Keratinocyte (primary cell): ENCODE measurements around the gene ARID3A. TPM values are rescaled to one million over a fixed set of nuclear protein-coding genes. Genes with fewer than 3 reads are reported as not detected.

Experiments
- DNase-seq: peaks from one replicate; pipeline ENCODE4 v3.0.0-alpha.2; 2011; ENCODE audit warnings: low read depth, missing footprints, low spot score
- FAIRE-seq: peaks from 2 replicates; lab custom pipeline; 2011; peaks lifted over from hg19 to GRCh38; lab: Jason Lieb, UNC
- H2AFZ ChIP-seq: 2 replicates; pipeline ENCODE4 v1.6.0; 2012; ENCODE audit warnings: low read length, control low read depth, inconsistent platforms; ENCODE audit not compliant: control insufficient read depth
- H3K27ac ChIP-seq: 2 replicates; pipeline ENCODE4 v1.5.1; 2011; ENCODE audit warnings: low read length; ENCODE audit not compliant: control insufficient read depth, insufficient read depth
- H3K27me3 ChIP-seq: 3 replicates; pipeline ENCODE4 v1.6.0; 2011; ENCODE audit warnings: low read length; ENCODE audit not compliant: control insufficient read depth, insufficient read depth; ENCODE audit errors: extremely low read depth
- H3K36me3 ChIP-seq, 2 experiments: 2 replicates in 1 of 2; 3 replicates in 1 of 2; pipeline ENCODE4 v1.5.1; 2011; ENCODE audit warnings: low read length in 2 of 2, mild to moderate bottlenecking in 1 of 2; ENCODE audit not compliant: control insufficient read depth in 2 of 2, insufficient read depth in 2 of 2; ENCODE audit errors: extremely low read depth in 1 of 2
- H3K4me1 ChIP-seq: 3 replicates; pipeline ENCODE4 v1.5.1; 2011; ENCODE audit warnings: low read length; ENCODE audit not compliant: control insufficient read depth, insufficient read depth; ENCODE audit errors: extremely low read depth
- H3K4me2 ChIP-seq: 3 replicates; pipeline ENCODE4 v1.6.0; 2011; ENCODE audit warnings: low read depth, low read length; ENCODE audit not compliant: control insufficient read depth, insufficient read depth; ENCODE audit errors: extremely low read depth
- H3K4me3 ChIP-seq, 3 experiments: fragments of 200-600 bp in 1 of 3; sonication (generic) in 1 of 3; 2 replicates in 2 of 3; 3 replicates in 1 of 3; pipeline ENCODE4 v1.5.1; 2011 to 2016; ENCODE audit warnings: low read length in 3 of 3, mild to moderate bottlenecking in 3 of 3, control low read depth in 2 of 3, inconsistent platforms in 1 of 3, low read depth in 1 of 3, mixed read lengths in 1 of 3, mixed run types in 1 of 3, moderate library complexity in 1 of 3; ENCODE audit not compliant: control insufficient read depth in 2 of 3, insufficient read depth in 2 of 3; ENCODE audit errors: extremely low read depth in 1 of 3
- H3K79me2 ChIP-seq: 2 replicates; pipeline ENCODE4 v1.6.0; 2012; ENCODE audit warnings: low read length; ENCODE audit not compliant: control insufficient read depth, insufficient read depth
- H3K9ac ChIP-seq: 3 replicates; pipeline ENCODE4 v1.6.0; 2011; ENCODE audit warnings: low read length; ENCODE audit not compliant: control insufficient read depth, insufficient read depth; ENCODE audit errors: extremely low read depth
- H3K9me1 ChIP-seq: 3 replicates; pipeline ENCODE4 v1.6.0; 2011; ENCODE audit warnings: low read length; ENCODE audit not compliant: control insufficient read depth, insufficient read depth; ENCODE audit errors: extremely low read depth
- H3K9me3 ChIP-seq: 2 replicates; pipeline ENCODE4 v1.5.1; 2012; ENCODE audit warnings: low read depth, low read length; ENCODE audit not compliant: control insufficient read depth
- H4K20me1 ChIP-seq: 3 replicates; pipeline ENCODE4 v1.6.0; 2011; ENCODE audit warnings: low read length; ENCODE audit not compliant: control insufficient read depth, insufficient read depth; ENCODE audit errors: extremely low read depth
- EZH2 ChIP-seq: IDR thresholded peaks from one replicate; pipeline ENCODE4 v1.6.1; 2012; ENCODE audit warnings: inconsistent platforms, mild to moderate bottlenecking, low read length, moderate library complexity
- dilution Hi-C: fragments of 300-500 bp; cut with MboI; formaldehyde crosslinking; loops from one replicate; pipeline ENCODE4 v1.7.0; 2020; ENCODE audit warnings: low sequenced_read_pairs; ENCODE audit not compliant: extremely low pct_ligation_motif_present
- polyA plus RNA-seq, 5 experiments: library from polyadenylated mRNA; depleted of rRNA in 3 of 5; stranded (reverse) in 3 of 5; stranded (forward) in 1 of 5; unstranded in 1 of 5; fragments of >200 nt; gene quantifications; 1 replicate in 1 of 5; 2 replicates in 3 of 5; 3 replicates in 1 of 5; pipeline versions ENCODE4 v1.2.1 to v1.2.3, GENCODE V29; 2011 to 2012; ENCODE audit warnings: missing spikeins in 2 of 5, low read depth in 1 of 5, low replicate concordance in 1 of 5
- TF ChIP-seq, protein P1 (sequence below), 3 experiments: IDR thresholded peaks in 1 of 3; conservative IDR thresholded peaks in 1 of 3; optimal IDR thresholded peaks in 1 of 3; 2 replicates in 2 of 3; 3 replicates in 1 of 3; pipeline versions ENCODE3 to v1.5.1; 2011; ENCODE audit warnings: low read length in 3 of 3, mild to moderate bottlenecking in 3 of 3, moderate library complexity in 2 of 3, control low read depth in 1 of 3, inconsistent platforms in 1 of 3; ENCODE audit not compliant: insufficient read depth in 2 of 3; ENCODE audit errors: extremely low read depth in 1 of 3

Gene ARID3A
- polyA plus RNA-seq, 1 donor (not counting 4 experiments of a cell fraction or from before 2014, with no cell fraction given): 2.6 TPM

DNA sequence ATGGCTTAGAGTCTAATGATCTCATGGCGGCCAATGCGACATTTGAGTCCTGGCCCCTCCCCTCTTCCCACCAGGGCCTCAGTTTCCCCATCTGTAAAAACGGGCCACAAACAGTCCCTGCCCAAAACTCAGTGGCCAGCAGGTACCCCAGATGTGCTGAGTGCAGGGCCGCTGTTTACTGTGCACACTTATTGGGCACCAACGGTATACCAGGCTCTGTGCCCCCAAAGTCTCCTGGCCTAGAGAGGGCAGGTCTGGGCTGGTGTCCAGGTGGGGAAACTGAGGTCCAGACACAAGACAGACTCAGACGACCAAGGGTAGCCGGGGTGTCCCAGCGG lies 34.7 kb downstream of the ARID3A start:
- Histone ChIP-seq H3K4me1 (peaks cover 5% of the 10 kb centered on the region), H4K20me1 (no peaks in the 10 kb centered on the region), H3K36me3 (peaks cover 2 to 7% of the 10 kb centered on the region in 2 experiments), H3K4me3 (no peak overlapping the region), H3K27me3 (no peaks in the 10 kb centered on the region), H3K9me3 (no peaks in the 10 kb centered on the region), H3K4me2 (no peak overlapping the region), H3K9ac (no peak overlapping the region), H2AFZ (no peak overlapping the region), H3K79me2 (no peaks in the 10 kb centered on the region), H3K9me1 (no peaks in the 10 kb centered on the region), H3K27ac (no peak overlapping the region)
- FAIRE-seq (no peak), DNase-seq (no peak)
- TF ChIP-seq EZH2: no peak
- TF ChIP-seq, protein P1, sequence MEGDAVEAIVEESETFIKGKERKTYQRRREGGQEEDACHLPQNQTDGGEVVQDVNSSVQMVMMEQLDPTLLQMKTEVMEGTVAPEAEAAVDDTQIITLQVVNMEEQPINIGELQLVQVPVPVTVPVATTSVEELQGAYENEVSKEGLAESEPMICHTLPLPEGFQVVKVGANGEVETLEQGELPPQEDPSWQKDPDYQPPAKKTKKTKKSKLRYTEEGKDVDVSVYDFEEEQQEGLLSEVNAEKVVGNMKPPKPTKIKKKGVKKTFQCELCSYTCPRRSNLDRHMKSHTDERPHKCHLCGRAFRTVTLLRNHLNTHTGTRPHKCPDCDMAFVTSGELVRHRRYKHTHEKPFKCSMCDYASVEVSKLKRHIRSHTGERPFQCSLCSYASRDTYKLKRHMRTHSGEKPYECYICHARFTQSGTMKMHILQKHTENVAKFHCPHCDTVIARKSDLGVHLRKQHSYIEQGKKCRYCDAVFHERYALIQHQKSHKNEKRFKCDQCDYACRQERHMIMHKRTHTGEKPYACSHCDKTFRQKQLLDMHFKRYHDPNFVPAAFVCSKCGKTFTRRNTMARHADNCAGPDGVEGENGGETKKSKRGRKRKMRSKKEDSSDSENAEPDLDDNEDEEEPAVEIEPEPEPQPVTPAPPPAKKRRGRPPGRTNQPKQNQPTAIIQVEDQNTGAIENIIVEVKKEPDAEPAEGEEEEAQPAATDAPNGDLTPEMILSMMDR (optimal IDR thresholded peaks at IDR 0.05 in 1 of 3, IDR thresholded peaks at IDR 0.05 in 1 of 3, conservative IDR thresholded peaks at IDR 0.05 in 1 of 3; ENCODE audit: extremely low read depth in 1 of 3, insufficient read depth in 2 of 3, low read length in 3 of 3): no peak
- dilution Hi-C loops: no loop called here

DNA sequence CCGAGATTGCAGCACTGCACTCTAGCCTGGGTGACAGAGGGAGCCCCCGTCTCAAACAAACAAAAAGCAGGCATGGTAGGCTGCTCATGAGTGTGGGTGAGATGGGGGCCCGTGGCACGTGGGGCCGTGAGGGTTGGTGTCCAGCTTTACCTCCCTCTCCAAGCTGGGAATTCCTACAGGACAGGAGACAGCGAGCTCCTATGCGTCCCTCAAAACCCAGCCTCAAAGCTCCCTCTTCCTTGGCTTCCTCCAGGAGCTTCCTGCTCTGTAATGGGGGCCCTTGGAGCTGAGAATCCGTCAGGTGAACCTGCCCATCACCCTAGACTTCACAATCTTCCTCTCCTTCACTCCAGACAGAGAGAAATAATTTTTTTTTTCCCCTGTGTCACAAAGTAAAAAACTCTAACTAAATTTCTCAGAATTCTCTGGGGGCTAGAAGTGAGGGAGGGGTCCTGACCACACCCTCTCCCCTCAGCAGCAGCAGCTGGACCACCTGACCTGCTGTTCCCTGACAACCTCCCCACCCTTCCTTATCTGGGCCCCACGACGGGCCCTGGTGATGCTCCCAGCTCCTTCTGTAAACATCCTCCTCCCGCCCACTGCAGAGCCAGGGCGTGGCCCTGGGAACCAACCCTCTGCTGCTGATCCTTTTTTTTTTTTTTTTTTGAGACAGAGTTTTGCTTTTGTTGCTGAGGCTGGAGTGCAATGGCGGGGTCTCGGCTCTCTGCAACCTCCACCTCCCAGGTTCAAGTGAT lies 36.2 kb downstream of the ARID3A start:
- Histone ChIP-seq H2AFZ (no peak overlapping the region), H3K9me1 (no peaks in the 10 kb centered on the region), H3K36me3 (peaks cover 3 to 11% of the 10 kb centered on the region in 2 experiments), H3K27me3 (no peaks in the 10 kb centered on the region), H3K79me2 (no peaks in the 10 kb centered on the region), H3K9me3 (peaks cover 2% of the 10 kb centered on the region), H3K4me2 (no peak overlapping the region), H3K9ac (no peak overlapping the region), H3K27ac (no peak overlapping the region), H3K4me3 (no peak overlapping the region), H4K20me1 (no peaks in the 10 kb centered on the region), H3K4me1 (peaks cover 5% of the 10 kb centered on the region)
- no peak for TF ChIP-seq EZH2
- TF ChIP-seq, protein P1 (optimal IDR thresholded peaks at IDR 0.05 in 1 of 3, IDR thresholded peaks at IDR 0.05 in 1 of 3, conservative IDR thresholded peaks at IDR 0.05 in 1 of 3; ENCODE audit: extremely low read depth in 1 of 3, insufficient read depth in 2 of 3, low read length in 3 of 3): no peak
- FAIRE-seq (no peak), DNase-seq (no peak)
- dilution Hi-C loops: no loop called here
